ENCODE data around the gene RAB5IF. TPM values are rescaled to one million over a fixed set of nuclear protein-coding genes. Genes with fewer than 3 reads are reported as not detected.

The RAB5IF gene
- polyA plus RNA-seq, 1 experiment, result 151 TPM

- peak; percentile 37 for DNase-seq (ENCODE audit: low read depth, low spot score)
- POLR2A ChIA-PET, result interaction anchor here (0.6 to 1.2 kb wide), 4 partner anchors 15 to 1789 kb away, joined by 3 to 4 read pairs (median 4); partner anchors contain the start of gene DSN1
- CTCF ChIA-PET, result interaction anchor here (0.6 to 0.9 kb wide), 4 partner anchors 32 to 1835 kb away, joined by 3 to 7 read pairs (median 4); partner anchors contain the start of gene RAB5IF
- Histone ChIP-seq H3K9me3 (ENCODE audit: control insufficient read depth, insufficient read depth, low read length) (no peaks in the 10 kb centered on the region; the same call in 1 of the 2 replicates), H3K27me3 (ENCODE audit: control insufficient read depth, insufficient read depth, low read length) (no peaks in the 10 kb centered on the region), H3K27ac (ENCODE audit: low read depth, low read length) (peak within 1 kb of the TSS; percentile 73), H3K4me3 (ENCODE audit: low read depth, low read length) (peak within 1 kb of the TSS; percentile 70)
- TF ChIP-seq CTCF (IDR thresholded peaks at IDR 0.05; ENCODE audit: low read depth, low read length), result no peak
Measured at GRCh38 chr20:36573103-36573797, 32.3 kb upstream of the RAB5IF start, which contains the start of gene TGIF2. Gene TGIF2 (plus strand): TSS chr20:36573597. CDS start chr20:36578775, 5,178 bp downstream.

GRCh38 chr20:36573798-36574365 lies 31.7 kb upstream of the RAB5IF start:
- peak overlapping the region; percentile 61 for H3K27ac ChIP-seq (ENCODE audit: low read depth, low read length)
- CTCF ChIA-PET, result interaction anchor here (0.7 kb wide), 1 partner anchor 290 kb away, joined by 5 read pairs; a partner anchor contains a TSS

GRCh38 chr20:36574366-36575135 lies 31.0 kb upstream of the RAB5IF start:
- peak overlapping the region; percentile 61 for H3K27ac ChIP-seq (ENCODE audit: low read depth, low read length)
- no peaks in the 10 kb centered on the region; the same call in 1 of the 2 replicates for H3K9me3 ChIP-seq (ENCODE audit: control insufficient read depth, insufficient read depth, low read length)
- no peak for DNase-seq (ENCODE audit: low read depth, low spot score)
- no peaks in the 10 kb centered on the region for H3K27me3 ChIP-seq (ENCODE audit: control insufficient read depth, insufficient read depth, low read length)
- H3K4me3 ChIP-seq (ENCODE audit: low read depth, low read length), result peak overlapping the region; percentile 70
- ChIA-PET CTCF (interaction anchor here (2.1 kb wide), 1 partner anchor 30 kb away, joined by 9 read pairs; no protein-coding TSS in a partner anchor), POLR2A (interaction anchor here (0.7 to 1.1 kb wide), 2 partner anchors 31 to 199 kb away, joined by 3 to 4 read pairs; partner anchors contain the start of genes DSN1 and RAB5IF)
- TF ChIP-seq CTCF (IDR thresholded peaks at IDR 0.05; ENCODE audit: low read depth, low read length), result no peak

More at GRCh38 chr20:36573798-36574365, 31.7 kb upstream of the RAB5IF start:
- Histone ChIP-seq H3K9me3 (ENCODE audit: control insufficient read depth, insufficient read depth, low read length) (no peaks in the 10 kb centered on the region; the same call in 1 of the 2 replicates), H3K27me3 (ENCODE audit: control insufficient read depth, insufficient read depth, low read length) (no peaks in the 10 kb centered on the region), H3K4me3 (ENCODE audit: low read depth, low read length) (peak overlapping the region; percentile 70)
- DNase-seq (ENCODE audit: low read depth, low spot score), result no peak
- POLR2A ChIA-PET, result interaction anchor here (0.9 to 1.1 kb wide), 2 partner anchors 55 to 200 kb away, joined by 3 to 4 read pairs; partner anchors contain the start of gene DSN1
- TF ChIP-seq CTCF (IDR thresholded peaks at IDR 0.05; ENCODE audit: low read depth, low read length), result no peak

- Histone ChIP-seq H3K27me3 (ENCODE audit: control insufficient read depth, insufficient read depth, low read length) (no peaks in the 10 kb centered on the region), H3K27ac (ENCODE audit: low read depth, low read length) (no peak overlapping the region), H3K9me3 (ENCODE audit: control insufficient read depth, insufficient read depth, low read length) (no peaks in the 10 kb centered on the region; the same call in 1 of the 2 replicates), H3K4me3 (ENCODE audit: low read depth, low read length) (no peak overlapping the region)
- ChIA-PET CTCF (interaction anchor here (2.1 kb wide), 1 partner anchor 29 kb away, joined by 9 read pairs; no protein-coding TSS in a partner anchor), POLR2A (interaction anchor here (1.0 kb wide), 1 partner anchor 9 kb away, joined by 3 read pairs; no protein-coding TSS in a partner anchor)
- TF ChIP-seq CTCF (IDR thresholded peaks at IDR 0.05; ENCODE audit: low read depth, low read length), result no peak
- no peak for DNase-seq (ENCODE audit: low read depth, low spot score)
Measured at GRCh38 chr20:36576081-36576445, 29.5 kb upstream of the RAB5IF start.
